ENCODE measurements around the gene LOXHD1.

The LOXHD1 gene

GRCh38 chr18:46546111-46546640, 110.8 kb downstream of the LOXHD1 start:
- no peak for DNase-seq (ENCODE audit: low read depth)

GRCh38 chr18:46542545-46542944, 114.5 kb downstream of the LOXHD1 start:
- DNase-seq (ENCODE audit: low read depth) = peak; percentile 3

- DNase-seq (ENCODE audit: low read depth) = no peak
Observed at GRCh38 chr18:46541626-46542189, 115.3 kb downstream of the LOXHD1 start.

- no peak for DNase-seq (ENCODE audit: low read depth)
Observed at GRCh38 chr18:46538376-46538775, 118.6 kb downstream of the LOXHD1 start.

GRCh38 chr18:46536215-46536874, 120.7 kb downstream of the LOXHD1 start:
- DNase-seq (ENCODE audit: low read depth) = peak; percentile 47

GRCh38 chr18:46531482-46531881, 125.5 kb downstream of the LOXHD1 start:
- DNase-seq (ENCODE audit: low read depth) = no peak

- DNase-seq (ENCODE audit: low read depth) = no peak
Observed at GRCh38 chr18:46528037-46528436, 129.0 kb downstream of the LOXHD1 start.

- no peak for DNase-seq (ENCODE audit: low read depth)
Observed at GRCh38 chr18:46519870-46520269, 137.2 kb downstream of the LOXHD1 start.

GRCh38 chr18:46518438-46518837, 138.6 kb downstream of the LOXHD1 start:
- DNase-seq (ENCODE audit: low read depth) = peak; percentile 8

GRCh38 chr18:46516555-46516954, 140.5 kb downstream of the LOXHD1 start:
- no peak for DNase-seq (ENCODE audit: low read depth)

- DNase-seq (ENCODE audit: low read depth) = no peak
Observed at GRCh38 chr18:46510386-46510785, 146.6 kb downstream of the LOXHD1 start.

- DNase-seq (ENCODE audit: low read depth) = no peak
Observed at GRCh38 chr18:46509530-46509929, 147.5 kb downstream of the LOXHD1 start.

GRCh38 chr18:46506974-46507586, 149.9 kb downstream of the LOXHD1 start:
- DNase-seq (ENCODE audit: low read depth) = peak; percentile 2

GRCh38 chr18:46502444-46502843, 154.6 kb downstream of the LOXHD1 start:
- peak; percentile 11 for DNase-seq (ENCODE audit: low read depth)

- peak; percentile 13 for DNase-seq (ENCODE audit: low read depth)
Observed at GRCh38 chr18:46497129-46497528, 159.9 kb downstream of the LOXHD1 start.

- no peak for DNase-seq (ENCODE audit: low read depth)
Observed at GRCh38 chr18:46488471-46489213, 168.4 kb downstream of the LOXHD1 start.

- peak; percentile 3 for DNase-seq (ENCODE audit: low read depth)
Observed at GRCh38 chr18:46485675-46486194, 171.3 kb downstream of the LOXHD1 start.

- no peak for DNase-seq (ENCODE audit: low read depth)
Observed at GRCh38 chr18:46484971-46485370, 172.0 kb downstream of the LOXHD1 start.

GRCh38 chr18:46482831-46483230, 174.2 kb downstream of the LOXHD1 start:
- no peak for DNase-seq (ENCODE audit: low read depth)

GRCh38 chr18:46481847-46482245, 175.2 kb downstream of the LOXHD1 start:
- no peak for DNase-seq (ENCODE audit: low read depth)

- DNase-seq (ENCODE audit: low read depth) = peak; percentile 55
Observed at GRCh38 chr18:46481048-46481846, 175.8 kb downstream of the LOXHD1 start.

All from ELR (cell line).